ENCODE data around the gene ERMN. TPM values are rescaled to one million over a fixed set of nuclear protein-coding genes. Genes with fewer than 3 reads are reported as not detected.
"Not testable (repeated sequence)": the region's sequence is repeated elsewhere in the genome, so short reads cannot be mapped to it uniquely, and the experiment has no call there.

Gene ERMN
- total and polyA plus RNA-seq, 8 donors = 0.06 to 0.37 (median 0.23) TPM; not detected in 1

DNA sequence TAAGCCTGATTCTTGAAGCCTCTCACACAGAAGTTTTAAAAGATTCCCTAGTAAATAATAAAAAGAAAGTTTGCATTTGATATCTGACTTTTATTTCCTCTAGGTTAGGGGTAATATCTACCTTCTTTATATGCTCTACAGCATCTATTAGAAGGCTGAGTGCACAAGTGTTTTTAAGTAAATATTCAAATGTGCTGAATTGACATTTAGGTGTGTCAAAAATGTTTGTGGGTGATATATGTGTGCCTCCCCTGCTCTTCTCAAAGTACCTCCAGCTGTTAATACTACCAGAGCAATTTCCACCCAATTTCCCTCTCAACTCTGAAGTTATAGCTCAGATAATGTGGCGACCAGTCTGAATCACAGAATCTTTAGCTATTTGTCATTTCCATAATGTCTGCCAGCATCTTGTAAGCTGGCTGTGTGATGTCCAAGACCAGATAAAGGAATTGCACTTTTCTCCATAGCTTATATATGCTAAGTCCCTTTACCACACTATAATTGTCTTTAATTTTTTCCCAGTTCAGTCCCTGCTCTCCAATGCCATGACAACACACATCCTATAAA is 24.4 kb upstream of the ERMN start:
- Histone ChIP-seq H3K36me3 (no peaks in the 10 kb centered on the region), H3K4me3 (no peak overlapping the region), H3K27me3 (no peaks in the 10 kb centered on the region), H3K9me3 (peaks cover 0 to 6% of the 10 kb centered on the region in 2 donors), H3K4me1 (no peaks in the 10 kb centered on the region), H3K27ac (no peak overlapping the region)
- DNase-seq = no peak
- ATAC-seq = no peak
- TF ChIP-seq, protein P1, sequence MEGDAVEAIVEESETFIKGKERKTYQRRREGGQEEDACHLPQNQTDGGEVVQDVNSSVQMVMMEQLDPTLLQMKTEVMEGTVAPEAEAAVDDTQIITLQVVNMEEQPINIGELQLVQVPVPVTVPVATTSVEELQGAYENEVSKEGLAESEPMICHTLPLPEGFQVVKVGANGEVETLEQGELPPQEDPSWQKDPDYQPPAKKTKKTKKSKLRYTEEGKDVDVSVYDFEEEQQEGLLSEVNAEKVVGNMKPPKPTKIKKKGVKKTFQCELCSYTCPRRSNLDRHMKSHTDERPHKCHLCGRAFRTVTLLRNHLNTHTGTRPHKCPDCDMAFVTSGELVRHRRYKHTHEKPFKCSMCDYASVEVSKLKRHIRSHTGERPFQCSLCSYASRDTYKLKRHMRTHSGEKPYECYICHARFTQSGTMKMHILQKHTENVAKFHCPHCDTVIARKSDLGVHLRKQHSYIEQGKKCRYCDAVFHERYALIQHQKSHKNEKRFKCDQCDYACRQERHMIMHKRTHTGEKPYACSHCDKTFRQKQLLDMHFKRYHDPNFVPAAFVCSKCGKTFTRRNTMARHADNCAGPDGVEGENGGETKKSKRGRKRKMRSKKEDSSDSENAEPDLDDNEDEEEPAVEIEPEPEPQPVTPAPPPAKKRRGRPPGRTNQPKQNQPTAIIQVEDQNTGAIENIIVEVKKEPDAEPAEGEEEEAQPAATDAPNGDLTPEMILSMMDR (IDR thresholded peaks at IDR 0.05) = no peak
- intact Hi-C loops (cut with DNase I) = no loop called here

DNA sequence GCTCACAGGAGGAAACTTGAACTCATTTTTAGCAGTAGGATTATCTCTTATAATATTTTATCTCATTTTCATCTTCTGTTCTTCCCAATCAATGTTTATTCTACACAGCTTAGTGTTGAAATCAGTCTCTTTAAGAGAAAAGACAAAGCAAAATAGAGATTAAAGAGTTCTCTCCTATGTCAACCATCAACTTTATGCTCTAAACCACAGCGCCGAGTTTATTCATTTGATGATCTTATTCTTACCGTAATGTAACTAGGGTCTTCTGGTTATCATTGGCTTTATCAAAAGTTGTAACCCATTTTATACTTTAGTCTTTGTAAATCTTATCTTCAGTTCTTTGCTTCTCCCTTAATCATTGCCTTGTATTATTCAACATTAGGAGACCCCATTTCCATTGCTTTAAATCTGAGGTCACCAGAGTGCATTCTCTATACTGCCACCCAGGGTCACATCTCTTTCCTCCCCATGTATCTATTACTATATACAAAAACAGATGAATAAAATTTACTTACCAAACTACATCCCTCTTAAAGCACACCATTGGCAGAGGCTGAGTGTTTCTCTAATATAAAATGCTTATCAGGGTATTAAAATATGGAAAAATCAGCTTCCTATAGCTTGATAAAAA is 22.8 kb upstream of the ERMN start:
- TF ChIP-seq, protein P1 (IDR thresholded peaks at IDR 0.05) = no peak
- no peak for ATAC-seq
- Histone ChIP-seq H3K9me3 (peaks cover 0 to 18% of the 10 kb centered on the region in 2 donors), H3K4me3 (no peak overlapping the region), H3K36me3 (no peaks in the 10 kb centered on the region), H3K27ac (no peak overlapping the region), H3K4me1 (no peaks in the 10 kb centered on the region), H3K27me3 (no peaks in the 10 kb centered on the region)
- DNase-seq = no peak
- intact Hi-C loops (cut with DNase I) = no loop called here

DNA sequence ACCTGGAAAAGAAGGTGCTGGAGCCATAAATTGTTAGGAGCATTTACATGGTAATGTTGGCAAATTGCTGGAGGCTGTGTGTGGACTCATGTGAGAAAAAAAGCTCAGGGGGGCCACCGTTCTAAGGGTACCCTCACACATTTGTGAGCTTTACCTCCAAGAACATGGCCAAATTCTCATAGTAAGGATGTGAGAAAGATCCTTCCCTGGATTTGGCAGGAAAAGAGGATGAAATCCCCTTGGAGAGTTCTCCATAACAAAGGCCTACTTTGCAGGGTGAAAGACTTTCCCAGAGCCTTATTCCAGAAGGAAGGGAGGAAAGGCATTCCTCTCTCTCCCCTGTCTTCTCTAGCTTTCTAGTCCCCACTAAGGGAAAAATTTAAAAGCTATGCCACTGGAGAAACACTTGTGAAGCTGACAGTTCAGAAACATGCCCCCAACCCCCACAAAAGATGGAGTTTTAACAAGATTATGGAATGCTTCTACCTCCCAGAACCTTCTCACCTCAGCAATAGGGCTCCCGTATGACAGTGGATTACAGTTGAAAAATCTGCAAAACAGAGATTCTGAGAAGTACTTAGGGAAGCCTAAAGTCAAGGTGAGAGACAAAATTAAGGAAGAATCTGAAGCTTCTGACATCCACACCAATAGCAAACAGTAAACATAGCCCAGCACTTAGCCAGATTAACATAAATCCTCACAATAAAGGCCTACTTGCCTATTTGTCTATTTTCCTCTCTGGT is 20.2 kb upstream of the ERMN start:
- no peak overlapping the region for H3K27ac ChIP-seq
- no peak for ATAC-seq
- DNase-seq = no peak
- H3K27me3 ChIP-seq = no peaks in the 10 kb centered on the region
- no peaks in the 10 kb centered on the region for H3K4me1 ChIP-seq
- TF ChIP-seq, protein P1 (IDR thresholded peaks at IDR 0.05) = no peak
- H3K36me3 ChIP-seq = no peaks in the 10 kb centered on the region
- no peak overlapping the region for H3K4me3 ChIP-seq
- peaks cover 0 to 25% of the 10 kb centered on the region in 2 donors for H3K9me3 ChIP-seq
- intact Hi-C loops (cut with DNase I) = no loop called here

DNA sequence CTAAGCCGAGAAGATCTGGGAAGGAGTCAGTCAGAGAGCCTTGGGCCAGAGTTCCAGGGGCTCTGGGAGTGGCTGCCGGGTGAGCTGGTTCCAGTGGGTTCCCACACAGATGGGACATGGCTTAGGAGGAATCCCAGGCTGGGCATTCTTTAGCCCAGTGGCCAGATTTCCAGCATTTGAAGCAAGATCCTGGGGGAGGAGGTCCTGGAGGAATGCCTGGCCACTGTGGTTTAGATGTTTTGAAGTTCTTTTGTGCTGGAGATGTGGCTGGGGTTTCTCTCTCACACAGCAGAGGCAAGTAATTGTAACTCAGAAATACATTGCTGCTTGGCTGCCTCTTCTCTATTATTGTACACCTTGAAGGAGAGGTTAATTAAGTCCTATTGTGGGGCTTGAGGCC is 15.8 kb upstream of the ERMN start:
- H3K4me1 ChIP-seq; H3K36me3 ChIP-seq; intact Hi-C loops (cut with DNase I); H3K27ac ChIP-seq; ATAC-seq; H3K27me3 ChIP-seq; H3K4me3 ChIP-seq: not testable (repeated sequence)
- H3K9me3 ChIP-seq = peaks cover 0 to 25% of the 10 kb centered on the region in 2 donors
- peak in 1 of 4 donors; percentile 35 for DNase-seq

DNA sequence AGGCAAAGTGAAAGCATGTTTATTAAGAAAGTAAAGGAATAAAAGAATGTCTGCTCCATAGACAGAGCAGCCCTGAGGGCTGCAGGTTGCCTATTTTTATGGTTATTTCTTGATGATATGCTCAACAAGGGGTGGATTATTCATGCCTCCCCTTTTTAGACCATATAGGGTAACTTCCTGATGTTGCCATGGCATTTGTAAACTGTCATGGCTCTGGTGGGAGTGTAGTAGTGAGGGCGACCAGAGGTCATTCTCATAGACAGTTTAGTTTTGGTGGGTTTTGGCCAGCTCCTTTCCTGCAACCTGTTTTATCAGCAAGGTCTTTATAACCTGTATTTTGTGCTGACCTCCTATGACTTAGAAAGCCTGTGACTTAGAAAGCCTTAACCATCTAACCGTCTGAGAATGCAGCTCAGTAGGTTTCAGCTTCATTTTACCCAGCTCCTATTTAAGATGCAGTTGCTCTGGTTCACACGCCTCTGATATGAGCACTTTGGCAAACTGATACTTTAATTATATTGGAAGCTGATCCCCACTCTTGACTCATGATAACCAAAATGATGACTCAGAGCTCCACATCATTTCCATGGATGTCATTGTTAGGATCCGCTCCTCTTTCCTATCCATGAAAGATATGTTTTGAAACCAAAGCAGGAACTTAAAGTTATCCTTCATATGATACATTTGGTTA is 14.5 kb upstream of the ERMN start:
- no peak overlapping the region for H3K4me3 ChIP-seq
- intact Hi-C loops (cut with DNase I) = no loop called here
- ATAC-seq (no peak), DNase-seq (no peak)
- H3K9me3 ChIP-seq = peaks cover 0 to 19% of the 10 kb centered on the region in 2 donors
- H3K36me3 ChIP-seq = no peaks in the 10 kb centered on the region
- H3K27ac ChIP-seq = no peak overlapping the region
- H3K27me3 ChIP-seq = no peaks in the 10 kb centered on the region
- TF ChIP-seq, protein P1 (IDR thresholded peaks at IDR 0.05) = no peak
- H3K4me1 ChIP-seq = no peaks in the 10 kb centered on the region
